GM12875 (cell line): ENCODE measurements around the gene NCBP2.

Source experiments
- H3K4me3 ChIP-seq: one replicate; pipeline ENCODE4 v1.5.1; 2011; ENCODE audit warnings: low read depth, low read length, control low read depth
- TF ChIP-seq, protein P1 (sequence below): IDR thresholded peaks from 2 replicates; pipeline ENCODE4 v1.5.1; 2011; ENCODE audit warnings: low read depth, mild to moderate bottlenecking, control low read depth, inconsistent platforms, low read length, moderate library complexity, borderline replicate concordance; ENCODE audit not compliant: insufficient read depth

Gene NCBP2

GRCh38 chr3:196962108-196962929, 20.0 kb upstream of the NCBP2 start:
- no peak overlapping the region for H3K4me3 ChIP-seq
- TF ChIP-seq, protein P1, sequence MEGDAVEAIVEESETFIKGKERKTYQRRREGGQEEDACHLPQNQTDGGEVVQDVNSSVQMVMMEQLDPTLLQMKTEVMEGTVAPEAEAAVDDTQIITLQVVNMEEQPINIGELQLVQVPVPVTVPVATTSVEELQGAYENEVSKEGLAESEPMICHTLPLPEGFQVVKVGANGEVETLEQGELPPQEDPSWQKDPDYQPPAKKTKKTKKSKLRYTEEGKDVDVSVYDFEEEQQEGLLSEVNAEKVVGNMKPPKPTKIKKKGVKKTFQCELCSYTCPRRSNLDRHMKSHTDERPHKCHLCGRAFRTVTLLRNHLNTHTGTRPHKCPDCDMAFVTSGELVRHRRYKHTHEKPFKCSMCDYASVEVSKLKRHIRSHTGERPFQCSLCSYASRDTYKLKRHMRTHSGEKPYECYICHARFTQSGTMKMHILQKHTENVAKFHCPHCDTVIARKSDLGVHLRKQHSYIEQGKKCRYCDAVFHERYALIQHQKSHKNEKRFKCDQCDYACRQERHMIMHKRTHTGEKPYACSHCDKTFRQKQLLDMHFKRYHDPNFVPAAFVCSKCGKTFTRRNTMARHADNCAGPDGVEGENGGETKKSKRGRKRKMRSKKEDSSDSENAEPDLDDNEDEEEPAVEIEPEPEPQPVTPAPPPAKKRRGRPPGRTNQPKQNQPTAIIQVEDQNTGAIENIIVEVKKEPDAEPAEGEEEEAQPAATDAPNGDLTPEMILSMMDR, result no peak

DNA sequence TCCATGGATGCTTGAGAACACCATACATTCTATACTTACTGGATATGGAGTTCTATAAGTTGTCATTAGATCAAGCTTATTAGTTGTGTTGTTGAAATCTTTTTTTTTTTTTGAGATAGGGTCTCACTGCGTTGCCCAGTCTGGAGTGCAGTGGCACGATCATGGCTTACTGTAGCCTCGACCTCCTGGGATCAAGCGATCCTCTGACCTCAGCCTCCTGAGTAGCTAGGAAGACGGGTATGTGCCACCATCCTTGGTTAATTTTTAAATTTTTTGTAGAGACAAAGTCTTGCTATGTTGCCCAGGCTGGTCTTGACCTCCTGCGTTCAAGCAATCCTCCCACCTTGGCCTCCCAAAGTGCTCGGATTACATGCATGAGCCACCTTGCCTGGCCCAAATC, 12.5 kb upstream of the NCBP2 start:
- no peak overlapping the region for H3K4me3 ChIP-seq
- TF ChIP-seq, protein P1, result no peak

DNA sequence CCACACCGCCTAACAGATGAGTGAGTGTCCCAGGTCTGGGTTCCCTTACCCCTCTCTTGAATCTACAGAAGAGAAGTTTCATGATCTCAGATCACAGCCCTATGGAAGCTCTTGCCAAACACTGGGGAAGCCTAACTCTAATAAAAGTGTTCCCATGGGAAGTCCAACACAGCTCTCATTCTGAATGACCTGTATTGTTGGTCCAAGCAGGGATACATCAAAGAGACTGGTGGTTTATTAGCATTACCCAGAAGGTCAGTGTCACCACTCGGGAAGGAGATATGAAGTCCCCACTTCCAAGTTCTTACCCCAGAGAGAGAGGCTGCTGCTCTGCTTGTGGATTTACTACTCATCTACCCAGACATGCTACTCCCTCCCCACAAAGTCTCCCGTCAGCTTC, 9.0 kb upstream of the NCBP2 start:
- TF ChIP-seq, protein P1, result no peak
- H3K4me3 ChIP-seq, result no peak overlapping the region

DNA sequence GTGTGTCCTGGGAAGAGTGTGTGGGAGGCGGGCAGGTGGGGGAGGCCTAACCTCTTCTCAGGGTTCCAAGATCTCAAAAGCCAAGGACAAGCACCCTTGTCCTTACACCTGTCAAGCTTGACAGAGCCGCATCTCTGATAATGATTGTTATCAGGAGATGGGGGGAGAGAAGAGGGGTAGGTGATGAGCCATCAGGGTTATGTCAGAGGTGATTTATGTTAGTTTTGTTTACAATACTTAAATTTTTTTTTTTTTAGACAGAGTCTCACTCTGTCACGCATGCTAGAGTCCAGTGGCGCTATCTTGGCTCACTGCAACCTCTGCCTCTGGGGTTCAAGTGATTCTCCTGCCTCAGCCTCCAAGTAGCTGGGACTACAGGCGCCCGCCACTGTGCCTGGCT, 7.4 kb upstream of the NCBP2 start:
- TF ChIP-seq, protein P1, result no peak
- H3K4me3 ChIP-seq, result no peak overlapping the region

DNA sequence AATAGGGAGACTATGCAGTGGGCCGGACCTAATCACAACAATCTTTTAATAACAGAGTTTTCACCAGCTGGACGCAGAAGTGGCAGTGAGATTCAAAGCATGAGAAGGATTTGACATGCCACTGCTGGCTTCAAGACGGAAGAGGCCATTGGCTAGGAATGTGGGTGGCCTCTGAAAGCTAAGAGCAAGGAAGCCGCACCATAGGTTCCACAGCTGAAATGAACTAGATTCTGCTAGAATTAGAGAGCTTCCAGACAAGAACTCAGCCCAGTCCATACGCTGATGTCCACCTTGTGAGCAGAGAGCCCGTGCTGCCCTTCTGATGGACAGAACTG, 6.9 kb upstream of the NCBP2 start:
- TF ChIP-seq, protein P1, result no peak
- no peak overlapping the region for H3K4me3 ChIP-seq

GRCh38 chr3:196948442-196949284, 6.3 kb upstream of the NCBP2 start:
- TF ChIP-seq, protein P1, result no peak
- H3K4me3 ChIP-seq, result no peak overlapping the region
